ENCODE results near the gene DNASE1L3.

- TF ChIP-seq CTCF (IDR thresholded peaks at IDR 0.05; ENCODE audit: poor library complexity) (no peak), EZH2 (IDR thresholded peaks at IDR 0.05; ENCODE audit: borderline replicate concordance) (no peak), EZH2phosphoT487 (IDR thresholded peaks at IDR 0.05; ENCODE audit: low read depth, severe bottlenecking, unreplicated experiment) (no peak)
These were observed 59.1 kb downstream of the DNASE1L3 start for GRCh38 chr3:58151637-58152036.
